Activated T-helper 1 cell treated with anti-CD3 and anti-CD28 coated beads, Interleukin-12 subunit alpha, Interleukin-12 subunit beta, Interleukin-2, Interleukin-4 antibody, amounts not matched to agents 30 ng/mL and 10 ng/mL and 1 ng/mL, durations not matched to agents 14 hours and 24 hours and 36 hours (primary cell): ENCODE results near the gene KRTAP9-7. TPM values are rescaled to one million over a fixed set of nuclear protein-coding genes. Genes with fewer than 3 reads are reported as not detected.

Experiments used
- DNase-seq: peaks from one replicate; pipeline ENCODE4 v3.0.0; 2021; ENCODE audit warnings: low spot score
- H3K27ac Mint-ChIP-seq: one replicate; pipeline ENCODE4 v1.8.0; 2021; ENCODE audit warnings: mild to moderate bottlenecking, mixed read lengths
- H3K27me3 Mint-ChIP-seq: one replicate; pipeline ENCODE4 v1.8.0; 2022; ENCODE audit warnings: mild to moderate bottlenecking, moderate library complexity, mixed read lengths; ENCODE audit not compliant: insufficient read depth
- H3K36me3 Mint-ChIP-seq: one replicate; pipeline ENCODE4 v1.8.0; 2021; ENCODE audit warnings: low read depth, mixed read lengths
- H3K4me1 Mint-ChIP-seq: one replicate; pipeline ENCODE4 v1.8.0; 2021; ENCODE audit warnings: low read depth, mixed read lengths
- H3K4me3 Mint-ChIP-seq: one replicate; pipeline ENCODE4 v1.8.0; 2021; ENCODE audit warnings: mild to moderate bottlenecking, moderate library complexity, mixed read lengths
- H3K9me3 Mint-ChIP-seq: one replicate; pipeline ENCODE4 v1.8.0; 2021; ENCODE audit warnings: mixed read lengths
- intact Hi-C: fragments of 100-400 bp; cut with micrococcal nuclease; formaldehyde crosslinking; loops from one replicate; pipeline ENCODE4 v1.15.1; 2024
- total RNA-seq: library from RNA; stranded (reverse); gene quantifications from 2 replicates; pipeline ENCODE4 v1.2.3, GENCODE V29; 2022

The KRTAP9-7 gene
- total RNA-seq, 1 donor from 2014 or later, result not detected

GRCh38 chr17:41315814-41316445 is 40.4 kb downstream of the KRTAP9-7 start:
- H3K27me3 Mint-ChIP-seq, result peaks cover 6% of the 10 kb centered on the region
- H3K27ac Mint-ChIP-seq, result no peak overlapping the region
- H3K36me3 Mint-ChIP-seq, result no peaks in the 10 kb centered on the region
- intact Hi-C loops, result no loop called here
- H3K9me3 Mint-ChIP-seq, result peaks cover 18% of the 10 kb centered on the region
- DNase-seq, result no peak
- peaks cover 3% of the 10 kb centered on the region for H3K4me1 Mint-ChIP-seq
- no peak overlapping the region for H3K4me3 Mint-ChIP-seq

GRCh38 chr17:41318231-41318630 is 42.7 kb downstream of the KRTAP9-7 start:
- H3K27me3 Mint-ChIP-seq, result peaks cover 3% of the 10 kb centered on the region
- intact Hi-C loops, result no loop called here
- peaks cover 7% of the 10 kb centered on the region for H3K4me1 Mint-ChIP-seq
- no peaks in the 10 kb centered on the region for H3K36me3 Mint-ChIP-seq
- no peak overlapping the region for H3K27ac Mint-ChIP-seq
- no peak overlapping the region for H3K4me3 Mint-ChIP-seq
- H3K9me3 Mint-ChIP-seq, result peaks cover 18% of the 10 kb centered on the region
- DNase-seq, result no peak

DNA sequence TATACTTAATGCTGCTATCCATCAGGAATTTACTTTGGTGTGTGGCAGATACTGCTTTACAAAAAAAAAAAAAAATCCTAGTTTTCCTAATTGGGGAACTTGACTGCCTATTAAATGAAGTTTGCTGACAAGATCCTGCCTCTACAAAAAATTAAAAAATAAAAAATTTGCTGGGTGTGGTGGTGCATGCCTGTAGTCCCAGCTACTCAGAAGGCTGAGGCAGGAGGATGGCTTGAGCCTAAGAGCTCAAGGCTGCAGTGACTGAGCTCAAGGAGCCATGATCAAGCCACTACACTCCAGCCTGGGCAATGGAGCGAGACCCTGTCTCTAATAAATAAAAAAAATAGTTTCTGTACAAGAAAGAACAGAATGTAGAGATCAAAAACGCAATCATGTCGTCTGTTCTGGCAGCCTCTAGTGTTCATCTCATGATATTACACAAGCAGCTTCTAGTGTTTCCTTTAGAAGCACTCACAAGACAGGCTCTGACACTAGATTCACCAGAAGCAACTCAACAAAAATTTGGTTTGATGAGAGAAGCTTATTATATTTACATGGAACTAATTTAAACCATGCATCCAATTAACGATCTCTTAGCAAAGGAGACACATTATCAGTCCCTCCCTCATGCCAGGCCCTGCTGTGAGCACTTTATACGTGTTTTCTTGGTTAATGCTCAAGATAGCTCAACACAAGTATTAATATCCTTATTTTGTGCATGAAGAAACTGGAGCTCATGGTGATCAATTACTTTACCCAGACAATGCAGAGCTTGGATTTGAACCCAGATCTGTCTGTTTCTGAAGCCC is 46.8 kb downstream of the KRTAP9-7 start:
- H3K4me1 Mint-ChIP-seq, result peaks cover 7% of the 10 kb centered on the region
- no peak overlapping the region for H3K27ac Mint-ChIP-seq
- no peaks in the 10 kb centered on the region for H3K27me3 Mint-ChIP-seq
- DNase-seq, result no peak
- H3K9me3 Mint-ChIP-seq, result peaks cover 18% of the 10 kb centered on the region
- H3K4me3 Mint-ChIP-seq, result no peak overlapping the region
- H3K36me3 Mint-ChIP-seq, result no peaks in the 10 kb centered on the region
- intact Hi-C loops, result loop anchor here (2.0 to 5.0 kb wide), 2 partner anchors 415 to 519 kb away; no protein-coding TSS in a partner anchor

DNA sequence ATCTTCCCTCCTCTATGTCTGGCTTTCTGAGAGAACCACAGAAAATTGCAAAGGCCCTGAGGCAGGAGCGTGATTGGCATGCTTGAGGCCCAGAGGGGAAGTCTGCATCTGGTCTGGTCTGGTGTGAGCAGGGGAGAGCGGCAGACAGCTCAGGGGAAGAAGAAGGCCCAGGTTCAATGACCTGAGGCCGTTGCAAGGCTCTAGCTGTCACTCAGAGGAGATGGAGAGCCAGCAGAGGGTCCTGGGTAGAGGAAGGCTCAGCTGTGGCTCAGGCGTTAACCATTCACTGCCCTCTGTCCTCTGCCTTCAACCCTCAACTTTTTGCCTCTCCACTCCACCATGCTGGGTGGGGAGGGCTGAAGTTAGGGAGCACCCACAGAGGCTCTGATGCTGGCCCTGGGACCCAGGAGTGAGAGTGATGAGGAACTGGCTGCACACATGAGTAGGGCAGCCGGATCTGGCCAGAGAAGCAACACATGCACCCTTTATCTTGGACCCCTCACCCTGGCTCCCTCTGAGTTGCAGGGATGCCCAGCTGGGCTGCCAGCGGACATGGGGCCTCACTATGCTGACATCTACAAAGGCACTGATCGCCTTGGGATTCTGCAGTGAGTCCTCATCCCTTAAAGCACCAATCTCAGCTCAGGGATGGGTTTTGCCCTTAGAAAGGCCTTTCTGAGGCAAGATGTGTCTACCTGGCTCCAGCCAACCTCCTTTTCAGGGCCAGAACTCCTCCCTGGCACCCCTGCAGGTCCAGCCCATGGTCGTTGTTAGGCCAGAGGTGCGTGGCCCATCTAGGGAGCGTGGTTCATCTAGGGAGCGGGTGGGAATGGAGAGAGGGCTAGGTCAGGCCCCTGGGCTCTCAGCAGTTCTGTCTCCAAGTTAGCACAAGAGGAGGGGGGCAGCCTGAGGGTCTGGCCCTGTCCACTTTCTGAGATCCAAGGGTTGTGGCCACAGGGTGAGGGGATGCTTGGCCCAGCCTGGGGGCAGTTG is 47.7 kb downstream of the KRTAP9-7 start:
- Mint-ChIP-seq H3K9me3 (peaks cover 18% of the 10 kb centered on the region), H3K27me3 (no peaks in the 10 kb centered on the region), H3K4me1 (peaks cover 7% of the 10 kb centered on the region), H3K4me3 (no peak overlapping the region), H3K27ac (no peak overlapping the region), H3K36me3 (no peaks in the 10 kb centered on the region)
- intact Hi-C loops, result loop anchor here (2.0 to 5.0 kb wide), 2 partner anchors 416 to 520 kb away; no protein-coding TSS in a partner anchor
- DNase-seq, result no peak

GRCh38 chr17:41324180-41325075 is 48.9 kb downstream of the KRTAP9-7 start:
- H3K4me1 Mint-ChIP-seq, result peaks cover 7% of the 10 kb centered on the region
- no peaks in the 10 kb centered on the region for H3K36me3 Mint-ChIP-seq
- no peak overlapping the region for H3K4me3 Mint-ChIP-seq
- H3K27me3 Mint-ChIP-seq, result no peaks in the 10 kb centered on the region
- H3K27ac Mint-ChIP-seq, result no peak overlapping the region
- no peak for DNase-seq
- H3K9me3 Mint-ChIP-seq, result peaks cover 13% of the 10 kb centered on the region
- intact Hi-C loops, result loop anchor here (5.0 kb wide), 1 partner anchor 417 kb away; no protein-coding TSS in a partner anchor

- intact Hi-C loops, result no loop called here
- Mint-ChIP-seq H3K27me3 (no peaks in the 10 kb centered on the region), H3K4me3 (no peak overlapping the region), H3K9me3 (peaks cover 6% of the 10 kb centered on the region), H3K36me3 (no peaks in the 10 kb centered on the region), H3K27ac (no peak overlapping the region), H3K4me1 (peaks cover 7% of the 10 kb centered on the region)
- DNase-seq, result no peak
Observed at GRCh38 chr17:41325126-41325525, 49.6 kb downstream of the KRTAP9-7 start.

GRCh38 chr17:41325611-41326010 is 50.1 kb downstream of the KRTAP9-7 start:
- DNase-seq, result no peak
- H3K4me1 Mint-ChIP-seq, result peaks cover 7% of the 10 kb centered on the region
- H3K36me3 Mint-ChIP-seq, result no peaks in the 10 kb centered on the region
- H3K9me3 Mint-ChIP-seq, result peaks cover 2% of the 10 kb centered on the region
- H3K4me3 Mint-ChIP-seq, result no peak overlapping the region
- intact Hi-C loops, result no loop called here
- no peak overlapping the region for H3K27ac Mint-ChIP-seq
- no peaks in the 10 kb centered on the region for H3K27me3 Mint-ChIP-seq

Other genes with a start within 250 kb of the KRTAP9-7 start
- gene KRTAP1-5, start 248.5 kb upstream of the KRTAP9-7 start, total RNA-seq, result not detected in 2 replicates
- gene KRTAP1-4, start 245.5 kb upstream of the KRTAP9-7 start, total RNA-seq, result not detected in 2 replicates
- gene KRTAP1-3, start 240.8 kb upstream of the KRTAP9-7 start, total RNA-seq, result not detected in 2 replicates
- gene KRTAP1-1, start 234.2 kb upstream of the KRTAP9-7 start, total RNA-seq, result not detected in 2 replicates
- not detected in 2 replicates for gene KRTAP2-1, start 228.4 kb upstream of the KRTAP9-7 start, total RNA-seq
- gene KRTAP2-2, start 220.5 kb upstream of the KRTAP9-7 start, total RNA-seq, result not detected in 2 replicates
- gene KRTAP2-3, start 215.6 kb upstream of the KRTAP9-7 start, total RNA-seq, result not detected in 2 replicates
- gene KRTAP2-4, start 209.8 kb upstream of the KRTAP9-7 start, total RNA-seq, result not detected in 2 replicates
- gene KRTAP4-7, start 191.5 kb upstream of the KRTAP9-7 start, total RNA-seq, result not detected in 2 replicates
- gene KRTAP4-8, start 177.6 kb upstream of the KRTAP9-7 start, total RNA-seq, result not detected in 2 replicates
- not detected in 2 replicates for gene KRTAP4-16, start 173.5 kb upstream of the KRTAP9-7 start, total RNA-seq
- not detected in 2 replicates for gene KRTAP4-9, start 170.3 kb upstream of the KRTAP9-7 start, total RNA-seq
- gene KRTAP4-11, start 157.3 kb upstream of the KRTAP9-7 start, total RNA-seq, result not detected in 2 replicates
- not detected in 2 replicates for gene KRTAP4-12, start 151.5 kb upstream of the KRTAP9-7 start, total RNA-seq
- gene KRTAP4-6, start 135.2 kb upstream of the KRTAP9-7 start, total RNA-seq, result not detected in 2 replicates
- not detected in 2 replicates for gene KRTAP4-5, start 125.9 kb upstream of the KRTAP9-7 start, total RNA-seq
- not detected in 2 replicates for gene KRTAP4-4, start 115.0 kb upstream of the KRTAP9-7 start, total RNA-seq
- gene KRTAP4-3, start 107.5 kb upstream of the KRTAP9-7 start, total RNA-seq, result not detected in 2 replicates
- gene KRTAP4-2, start 97.5 kb upstream of the KRTAP9-7 start, total RNA-seq, result not detected in 2 replicates
- not detected in 2 replicates for gene KRTAP4-1, start 90.8 kb upstream of the KRTAP9-7 start, total RNA-seq
- not detected in 2 replicates for gene KRTAP9-1, start 85.8 kb upstream of the KRTAP9-7 start, total RNA-seq
- gene KRTAP9-2, start 49.0 kb upstream of the KRTAP9-7 start, total RNA-seq, result not detected in 2 replicates
- not detected in 2 replicates for gene KRTAP9-3, start 43.2 kb upstream of the KRTAP9-7 start, total RNA-seq
- gene KRTAP9-8, start 37.7 kb upstream of the KRTAP9-7 start, total RNA-seq, result not detected in 2 replicates
- not detected in 2 replicates for gene KRTAP9-4, start 26.0 kb upstream of the KRTAP9-7 start, total RNA-seq
- gene KRTAP9-9, start 20.3 kb upstream of the KRTAP9-7 start, total RNA-seq, result not detected in 2 replicates
- gene KRTAP9-6, start 10.3 kb upstream of the KRTAP9-7 start, total RNA-seq, result not detected in 2 replicates
- not detected in 2 replicates for gene KRTAP29-1, start 27.2 kb downstream of the KRTAP9-7 start, total RNA-seq
- not detected in 2 replicates for gene KRTAP16-1, start 33.6 kb downstream of the KRTAP9-7 start, total RNA-seq
- not detected in 2 replicates for gene KRTAP17-1, start 40.0 kb downstream of the KRTAP9-7 start, total RNA-seq
- not detected in 2 replicates for gene KRT33A, start 75.1 kb downstream of the KRTAP9-7 start, total RNA-seq
- gene KRT33B, start 94.1 kb downstream of the KRTAP9-7 start, total RNA-seq, result not detected in 2 replicates
- not detected in 2 replicates for gene KRT34, start 106.6 kb downstream of the KRTAP9-7 start, total RNA-seq
- gene KRT31, start 121.9 kb downstream of the KRTAP9-7 start, total RNA-seq, result not detected in 2 replicates
- gene KRT37, start 148.9 kb downstream of the KRTAP9-7 start, total RNA-seq, result not detected in 2 replicates
- gene KRT38, start 165.3 kb downstream of the KRTAP9-7 start, total RNA-seq, result not detected in 2 replicates
- gene KRT32, start 191.7 kb downstream of the KRTAP9-7 start, total RNA-seq, result not detected in 2 replicates
- gene KRT35, start 205.5 kb downstream of the KRTAP9-7 start, total RNA-seq, result not detected in 2 replicates
- gene KRT36, start 214.2 kb downstream of the KRTAP9-7 start, total RNA-seq, result not detected in 2 replicates
- not detected in 2 replicates for gene KRT13, start 229.9 kb downstream of the KRTAP9-7 start, total RNA-seq
- gene KRT15, start 243.2 kb downstream of the KRTAP9-7 start, total RNA-seq, result not detected in 2 replicates